AML-193 (cell line): ENCODE results near the gene TBCD.
"Not testable (repeated sequence)": the region's sequence is repeated elsewhere in the genome, so short reads cannot be mapped to it uniquely, and the experiment has no call there.

Experiments used
- DNase-seq, 2 experiments: peaks; one replicate each; lab custom pipeline; 2025; lab: John Stamatoyannopoulos, UW

Gene TBCD

GRCh38 chr17:82767041-82767754 lies 15.3 kb downstream of the TBCD start:
- peak; percentile 53 to 71 for DNase-seq

DNA sequence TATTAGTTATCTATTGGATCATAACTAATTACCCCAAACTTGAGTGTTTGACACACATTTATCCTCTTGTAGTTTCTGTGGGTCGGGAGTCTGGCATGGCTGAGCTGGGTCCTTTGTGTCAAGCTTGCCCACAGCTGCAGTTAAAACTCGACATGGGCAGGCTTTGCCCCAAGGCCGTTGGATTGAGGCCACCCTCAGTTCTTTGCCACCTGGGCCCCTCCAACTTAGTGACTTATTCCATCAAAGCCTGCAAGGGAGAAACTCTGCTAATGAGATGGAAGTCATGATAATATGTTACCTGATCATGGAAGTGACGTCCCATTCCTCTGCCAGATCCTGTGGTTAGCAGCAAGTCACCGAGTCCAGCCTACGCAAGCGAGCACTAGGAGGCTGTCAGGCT lies 17.2 kb downstream of the TBCD start:
- DNase-seq: no peak

DNA sequence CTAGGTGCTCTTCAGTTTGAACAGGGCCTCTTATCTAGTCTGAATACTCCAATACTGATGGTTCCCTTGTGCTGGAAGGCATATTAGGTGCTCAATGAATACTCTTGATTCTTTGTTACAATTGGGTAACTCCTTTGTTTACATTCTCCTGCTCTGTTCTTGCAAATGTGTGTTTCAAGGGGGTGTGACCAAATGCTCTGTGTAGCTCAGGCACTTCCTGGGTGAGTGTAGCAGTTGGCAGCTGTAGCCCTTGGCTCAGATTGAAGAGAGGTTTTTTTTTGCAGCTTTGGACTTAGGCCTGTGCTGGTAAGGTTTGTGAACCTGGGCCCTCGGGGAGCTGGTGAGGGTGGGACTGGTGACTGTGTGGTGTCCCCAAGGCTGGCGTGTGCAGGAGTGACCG lies 20.2 kb downstream of the TBCD start:
- no peak for DNase-seq

DNA sequence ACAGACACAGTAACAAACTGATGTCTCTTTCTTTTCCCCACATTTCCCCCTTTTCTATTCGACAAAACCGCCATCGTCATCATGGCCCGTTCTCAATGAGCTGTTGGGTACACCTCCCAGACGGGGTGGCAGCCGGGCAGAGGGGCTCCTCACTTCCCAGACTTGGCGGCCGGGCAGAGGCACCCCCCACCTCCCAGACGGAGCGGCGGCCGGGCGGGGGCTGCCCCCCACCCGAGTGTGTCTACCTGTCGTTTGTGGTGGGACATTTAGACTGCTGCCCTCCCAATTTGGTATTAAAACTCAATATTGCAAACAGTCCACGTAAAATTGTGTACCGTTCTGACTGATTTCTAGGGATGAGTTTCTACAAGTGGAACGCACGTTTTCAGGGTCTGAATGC lies 22.6 kb downstream of the TBCD start:
- not testable (repeated sequence) for DNase-seq

GRCh38 chr17:82775001-82775823 lies 23.3 kb downstream of the TBCD start:
- DNase-seq: no peak

DNA sequence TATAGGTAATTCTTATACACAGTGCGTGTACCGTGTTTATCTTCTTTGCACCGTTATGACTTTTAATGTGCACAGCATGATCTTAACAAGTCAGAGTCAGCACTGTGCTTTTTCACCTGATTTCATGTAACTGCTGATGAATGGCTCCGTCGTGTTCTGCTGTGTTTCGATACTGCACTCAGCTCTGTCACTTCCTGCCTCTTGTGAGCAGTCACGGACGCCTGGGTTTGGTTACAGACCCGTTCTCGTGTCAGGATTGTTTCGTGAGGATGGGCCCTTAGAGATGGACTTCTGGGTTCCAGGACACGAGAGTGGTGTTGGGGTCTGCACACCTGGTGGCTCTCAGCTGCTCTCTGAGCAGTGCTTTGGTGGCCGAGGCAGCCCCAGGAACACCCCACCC lies 24.6 kb downstream of the TBCD start:
- DNase-seq: no peak

- not testable (repeated sequence) for DNase-seq
Measured at GRCh38 chr17:82777778-82778375, 26.0 kb downstream of the TBCD start.

- DNase-seq: no peak
Measured at GRCh38 chr17:82779541-82779940, 27.7 kb downstream of the TBCD start.

- no peak for DNase-seq
Measured at GRCh38 chr17:82780195-82780594, 28.3 kb downstream of the TBCD start.

GRCh38 chr17:82780971-82781893 lies 29.4 kb downstream of the TBCD start:
- no peak for DNase-seq

DNA sequence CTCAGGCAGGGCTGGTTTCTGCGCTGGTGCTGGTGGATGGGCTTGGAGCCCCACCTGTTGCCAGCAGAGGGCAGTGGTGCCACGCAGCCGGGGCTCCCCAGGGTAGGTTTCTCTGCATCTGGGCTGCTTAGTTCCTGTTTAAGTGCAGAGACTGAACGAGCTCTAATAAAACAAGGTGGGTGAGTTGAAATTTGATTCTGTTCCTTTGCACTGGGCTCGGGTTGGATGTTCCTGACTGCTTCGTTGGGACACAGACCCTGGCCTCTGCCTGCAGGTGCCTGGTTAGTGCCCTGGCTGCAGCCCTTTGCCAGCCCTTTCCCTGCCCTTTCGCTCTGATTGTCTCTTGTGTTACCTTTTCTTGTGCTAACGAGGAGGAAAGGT lies 30.0 kb downstream of the TBCD start:
- peak; percentile 81 to 87 for DNase-seq

GRCh38 chr17:82782657-82783207 lies 30.9 kb downstream of the TBCD start:
- DNase-seq: no peak

DNA sequence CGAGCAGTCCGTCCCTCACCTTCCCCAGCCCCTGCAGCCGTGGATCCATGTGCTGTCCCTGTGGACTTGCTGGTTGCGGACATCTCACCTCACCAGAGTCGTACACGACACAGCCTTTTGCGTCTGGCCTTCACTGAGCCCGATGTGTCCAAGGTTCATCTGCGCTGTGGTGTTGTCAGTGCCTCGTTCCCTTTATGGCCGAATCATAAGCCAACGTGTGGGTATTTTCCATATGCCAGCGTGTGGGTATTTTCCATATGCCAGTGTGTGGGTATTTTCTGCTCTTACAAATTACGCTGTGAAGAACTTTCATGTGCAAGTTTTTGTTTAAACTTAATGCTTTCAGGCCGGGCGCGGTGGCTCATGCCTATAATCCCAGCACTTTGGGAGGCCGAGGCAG lies 31.6 kb downstream of the TBCD start:
- no peak for DNase-seq

DNA sequence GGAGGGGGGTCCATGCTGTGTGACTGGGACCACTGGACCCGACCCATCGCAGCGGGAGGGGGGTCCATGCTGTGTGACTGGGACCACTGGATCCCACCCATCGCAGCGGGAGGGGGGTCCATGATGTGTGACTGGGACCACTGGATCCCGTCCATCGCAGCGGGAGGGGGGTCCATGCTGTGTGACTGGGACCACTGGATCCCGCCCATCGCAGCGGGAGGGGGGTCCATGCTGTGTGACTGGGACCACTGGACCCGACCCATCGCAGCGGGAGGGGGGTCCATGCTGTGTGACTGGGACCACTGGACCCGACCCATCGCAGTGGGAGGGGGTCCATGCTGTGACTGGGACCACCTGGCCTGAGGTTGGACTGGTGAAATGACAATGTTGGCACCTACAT lies 33.7 kb downstream of the TBCD start:
- not testable (repeated sequence) for DNase-seq

DNA sequence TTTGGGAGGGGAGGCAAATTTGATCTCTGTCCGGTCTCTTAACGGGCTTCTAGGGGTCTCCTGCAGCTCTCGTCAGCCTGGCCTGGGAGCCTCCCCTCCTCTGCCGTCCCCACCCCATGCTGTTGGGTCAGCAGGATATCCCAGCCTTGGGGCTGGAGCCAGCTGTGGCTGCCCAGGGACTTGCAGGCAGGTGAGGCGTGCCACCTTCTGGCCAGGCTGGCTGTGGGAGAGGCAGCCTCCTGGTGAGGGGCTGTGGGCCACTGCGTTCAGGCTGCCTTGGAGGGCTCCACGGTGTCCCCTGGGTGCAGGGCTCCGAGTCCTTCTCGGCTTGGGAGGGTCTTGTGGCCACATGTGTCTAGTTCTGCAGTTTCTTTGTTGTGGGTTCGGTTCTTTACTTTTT lies 34.6 kb downstream of the TBCD start:
- DNase-seq: no peak

DNA sequence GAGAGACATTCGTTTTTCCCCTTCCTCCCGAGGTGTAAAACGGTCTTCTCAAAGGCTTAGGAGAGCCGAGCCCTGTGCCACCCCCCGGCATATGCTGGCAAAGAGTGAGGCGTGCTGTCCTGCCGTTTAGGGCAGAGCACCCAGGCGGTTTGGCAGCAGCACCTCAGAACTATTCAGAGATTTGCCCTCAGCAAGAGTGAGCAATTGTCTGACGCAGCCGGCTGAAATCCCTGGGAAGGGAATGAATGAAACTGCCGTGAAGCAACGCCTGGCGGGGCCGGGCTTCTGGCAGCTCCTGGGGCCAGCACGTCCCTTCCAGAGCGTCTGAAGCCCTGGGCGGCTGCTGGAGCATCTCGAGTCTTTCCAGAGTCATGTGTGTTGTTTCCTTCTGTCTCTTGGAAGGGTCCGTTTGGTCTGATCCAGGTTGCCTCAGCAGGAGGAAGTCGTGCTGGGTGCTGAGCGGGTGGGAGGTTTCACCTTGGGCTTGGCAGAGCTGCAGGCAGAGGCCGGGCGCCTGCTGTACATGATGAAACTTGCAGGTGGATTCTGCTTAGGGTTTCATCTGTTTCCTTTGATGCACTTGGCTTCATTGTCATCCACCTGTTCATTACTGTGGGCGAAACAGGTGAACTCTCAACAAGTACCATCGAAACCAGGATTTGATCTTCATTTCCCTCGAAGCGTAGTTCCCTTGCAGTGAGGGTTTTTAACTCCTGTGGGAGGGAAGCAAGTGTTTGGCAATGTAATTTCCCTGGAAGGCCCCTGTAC lies 35.4 kb downstream of the TBCD start:
- no peak for DNase-seq

GRCh38 chr17:82788206-82789001 lies 36.5 kb downstream of the TBCD start:
- DNase-seq: no peak

GRCh38 chr17:82789051-82789592 lies 37.3 kb downstream of the TBCD start:
- no peak for DNase-seq

GRCh38 chr17:82789806-82790205 lies 37.9 kb downstream of the TBCD start:
- no peak for DNase-seq

GRCh38 chr17:82790391-82790790 lies 38.5 kb downstream of the TBCD start:
- no peak for DNase-seq
